Right cardiac atrium (tissue), 5 donors: ENCODE results near the gene S100A8. TPM values are rescaled to one million over a fixed set of nuclear protein-coding genes. Genes with fewer than 3 reads are reported as not detected.
"Not testable (repeated sequence)": the region's sequence is repeated elsewhere in the genome, so short reads cannot be mapped to it uniquely, and the experiment has no call there.

Source experiments
- ATAC-seq, 2 donors: fragments of 200-7000 bp; cut with Tn5 transposase; one replicate each; pipeline versions ENCODE4 v1.8.0 to v1.9.1; 2020; ENCODE audit warnings: moderate library complexity in 2 of 2, mild to moderate bottlenecking in 1 of 2
- DNase-seq, 3 donors: peaks; one replicate each; pipeline ENCODE4 v3.0.0-alpha.2; 2020
- H3K27ac ChIP-seq: one replicate; pipeline ENCODE4 v1.5.1; 2013; ENCODE audit warnings: mild to moderate bottlenecking, low read length, control low read depth, moderate library complexity
- H3K27me3 ChIP-seq: one replicate; pipeline ENCODE4 v1.6.1; 2013; ENCODE audit not compliant: control insufficient read depth, insufficient read depth
- H3K4me1 ChIP-seq: one replicate; pipeline ENCODE4 v1.6.1; 2013; ENCODE audit warnings: low read length; ENCODE audit not compliant: control insufficient read depth, insufficient read depth
- H3K4me3 ChIP-seq: one replicate; pipeline ENCODE4 v1.5.1; 2013; ENCODE audit warnings: low read length, control low read depth
- H3K9me3 ChIP-seq: one replicate; pipeline ENCODE4 v1.6.1; 2013; ENCODE audit warnings: low read length; ENCODE audit not compliant: control insufficient read depth
- WGBS: extraction: QIAGEN DNeasy Blood & Tissue Kit; methylation state at CpG from one replicate; pipeline ENCODE4 v1.1.7; 2013; 5-methylcytosine and 5-hydroxymethylcytosine counted together
- intact Hi-C, 4 donors: fragments of 100-400 bp; cut with DNase I; formaldehyde crosslinking; loops; one replicate each; pipeline versions ENCODE4 v1.11.0 to v1.14.0; 2022 to 2023
- polyA plus RNA-seq: library from polyadenylated mRNA; stranded (reverse); fragments of 200-250 nt; gene quantifications from one replicate; pipeline ENCODE4 v1.2.3, GENCODE V29; 2013
- total RNA-seq, 4 donors: library from RNA; stranded (reverse); fragmentation: NEBNext Ultra II Directional; extraction: Animal tissue kit (Norgen Biotek cat#: 25700); gene quantifications; one replicate each; pipeline ENCODE4 v1.2.1, GENCODE V29; 2021
- donor health status: healthy with polysubstance abuse.
- donor health status: DM: no; HTN: yes; CAD: no.
- donor health status: DM: no; HTN: no; CAD: no.
- donor health status: DM: no; HTN: yes; CAD: no; lungs with severe emphysema.
- donor health status: DM: yes; HTN: yes; CAD: no.

Gene S100A8
- total and polyA plus RNA-seq, 5 donors, result 27.5 to 98.1 (median 64.0) TPM

- intact Hi-C loops, result loop anchor here (2.0 to 5.0 kb wide), 2 partner anchors 141 to 144 kb away; no protein-coding TSS in a partner anchor
- no peaks in the 10 kb centered on the region for H3K4me1 ChIP-seq
- no peak overlapping the region for H3K27ac ChIP-seq
- H3K9me3 ChIP-seq, result no peaks in the 10 kb centered on the region
- no peaks in the 10 kb centered on the region for H3K27me3 ChIP-seq
- 79% methylated on average over 7 of the region's 7 CpGs for WGBS
- DNase-seq (peak in 1 of 3 donors; percentile 39), ATAC-seq (no peak)
- no peak overlapping the region for H3K4me3 ChIP-seq
These were observed 37.5 kb downstream of the S100A8 start for GRCh38 chr1:153353226-153353947.

GRCh38 chr1:153352523-153352922, 38.4 kb downstream of the S100A8 start:
- peak; percentile 50 to 84 (median 80) for DNase-seq
- Histone ChIP-seq H3K4me3 (no peak overlapping the region), H3K4me1 (no peaks in the 10 kb centered on the region), H3K27me3 (no peaks in the 10 kb centered on the region), H3K9me3 (no peaks in the 10 kb centered on the region), H3K27ac (no peak overlapping the region)
- under 1% methylated on average over 4 of the region's 4 CpGs for WGBS
- ATAC-seq, result peak; percentile 73 to 82
- intact Hi-C loops, result loop anchor here (2.0 to 5.0 kb wide), 2 partner anchors 142 to 145 kb away; no protein-coding TSS in a partner anchor

- Histone ChIP-seq H3K9me3 (no peaks in the 10 kb centered on the region), H3K4me3 (no peak overlapping the region), H3K27ac (no peak overlapping the region), H3K4me1 (no peaks in the 10 kb centered on the region), H3K27me3 (no peaks in the 10 kb centered on the region)
- no peak for ATAC-seq
- intact Hi-C loops, result loop anchor here in 1 of 4 donors (5.0 kb wide), 1 partner anchor 147 kb away; no protein-coding TSS in a partner anchor
- WGBS, result 25% methylated on average over 1 of the region's 1 CpG
- no peak for DNase-seq
These were observed 40.4 kb downstream of the S100A8 start for GRCh38 chr1:153350321-153350957.

- no peaks in the 10 kb centered on the region for H3K27me3 ChIP-seq
- intact Hi-C loops, result loop anchor here in 1 of 4 donors (5.0 kb wide), 1 partner anchor 148 kb away; no protein-coding TSS in a partner anchor
- no peak overlapping the region for H3K27ac ChIP-seq
- H3K4me1 ChIP-seq, result no peaks in the 10 kb centered on the region
- ATAC-seq (no peak), DNase-seq (no peak)
- H3K9me3 ChIP-seq, result no peaks in the 10 kb centered on the region
- 61% methylated on average over 17 of the region's 17 CpGs for WGBS
- H3K4me3 ChIP-seq, result no peak overlapping the region
These were observed 41.2 kb downstream of the S100A8 start for GRCh38 chr1:153349363-153350320.

- H3K27ac ChIP-seq, result no peak within 1 kb of the TSS
- H3K9me3 ChIP-seq, result no peaks in the 10 kb centered on the region
- ATAC-seq, result no peak
- H3K4me3 ChIP-seq, result no peak within 1 kb of the TSS
- H3K4me1 ChIP-seq, result no peaks in the 10 kb centered on the region
- intact Hi-C loops, result no loop called here
- 63% methylated on average over 10 of the region's 10 CpGs for WGBS
- no peak for DNase-seq
- no peaks in the 10 kb centered on the region for H3K27me3 ChIP-seq
These were observed 42.1 kb downstream of the S100A8 start, which contains the start of gene PGLYRP4 for GRCh38 chr1:153348511-153349362. Gene PGLYRP4 (minus strand): TSS chr1:153348841. CDS start chr1:153347932, 909 bp downstream.

- no peaks in the 10 kb centered on the region for H3K9me3 ChIP-seq
- ATAC-seq (no peak), DNase-seq (no peak)
- no peak overlapping the region for H3K4me3 ChIP-seq
- no peak overlapping the region for H3K27ac ChIP-seq
- H3K4me1 ChIP-seq, result peaks cover 2% of the 10 kb centered on the region
- H3K27me3 ChIP-seq, result no peaks in the 10 kb centered on the region
- 70% methylated on average over 7 of the region's 7 CpGs for WGBS
- intact Hi-C loops, result no loop called here
These were observed 43.0 kb downstream of the S100A8 start for GRCh38 chr1:153347856-153348255.

GRCh38 chr1:153347049-153347448, 43.8 kb downstream of the S100A8 start:
- DNase-seq, intact Hi-C loops, ATAC-seq, H3K9me3 ChIP-seq, H3K27me3 ChIP-seq, H3K4me3 ChIP-seq, H3K27ac ChIP-seq, H3K4me1 ChIP-seq: not testable (repeated sequence)
- WGBS, result 62% methylated on average over 14 of the region's 14 CpGs

GRCh38 chr1:153346077-153346723, 44.7 kb downstream of the S100A8 start:
- no peak overlapping the region for H3K27ac ChIP-seq
- H3K4me3 ChIP-seq, result no peak overlapping the region
- ATAC-seq, result no peak
- DNase-seq, result no peak
- no peaks in the 10 kb centered on the region for H3K27me3 ChIP-seq
- intact Hi-C loops, result no loop called here
- H3K9me3 ChIP-seq, result no peaks in the 10 kb centered on the region
- H3K4me1 ChIP-seq, result peaks cover 2% of the 10 kb centered on the region
- 73% methylated on average over 6 of the region's 6 CpGs for WGBS

- intact Hi-C loops, result no loop called here
- ATAC-seq, result no peak
- WGBS, result 86% methylated on average over 14 of the region's 14 CpGs
- no peaks in the 10 kb centered on the region for H3K27me3 ChIP-seq
- no peak overlapping the region for H3K27ac ChIP-seq
- H3K4me3 ChIP-seq, result no peak overlapping the region
- H3K4me1 ChIP-seq, result peaks cover 2% of the 10 kb centered on the region
- DNase-seq, result no peak
- H3K9me3 ChIP-seq, result no peaks in the 10 kb centered on the region
These were observed 45.4 kb downstream of the S100A8 start for GRCh38 chr1:153345187-153346076.
